Endothelial cell of umbilical vein (primary cell): ENCODE data around the gene C2orf68. TPM values are rescaled to one million over a fixed set of nuclear protein-coding genes. Genes with fewer than 3 reads are reported as not detected.

Experiments used
- BruUV-seq: library from RNA; stranded (reverse); fragments of 400-500 nt; replicated peaks from 2 replicates; lab custom pipeline; 2021; lab: Mats Ljungman, UMichigan
- CTCF ChIA-PET: fragments of 300-600, 350-600 bp; sonication (Branson Sonifier 250); formaldehyde crosslinking; loops from one replicate; lab custom pipeline; 2021; ENCODE audit warnings: antibody characterized with exemption, inconsistent platforms; lab: Charles Lee
- POLR2A ChIA-PET: fragments of 300-600, 350-600 bp; sonication (Branson Sonifier 250); formaldehyde crosslinking; loops from one replicate; lab custom pipeline; 2021; ENCODE audit warnings: antibody characterized with exemption, inconsistent platforms; lab: Charles Lee
- DNase-seq: peaks from one replicate; pipeline ENCODE4 v3.0.0-alpha.2; 2011; ENCODE audit warnings: low read depth, low spot score
- FAIRE-seq: peaks from 2 replicates; lab custom pipeline; 2011; peaks lifted over from hg19 to GRCh38; lab: Jason Lieb, UNC
- H2AFZ ChIP-seq: 2 replicates; pipeline ENCODE4 v1.6.0; 2012; ENCODE audit warnings: low read depth, low read length, control low read depth, inconsistent platforms
- H3K27ac ChIP-seq: 2 replicates; pipeline ENCODE4 v1.5.1; 2011; ENCODE audit warnings: low read depth, mild to moderate bottlenecking, control low read depth, low read length, moderate library complexity; ENCODE audit not compliant: insufficient read depth
- H3K27me3 ChIP-seq, 2 experiments: 2 replicates each; pipeline versions ENCODE4 v1.6.0 to v1.6.1; 2011; ENCODE audit warnings: low read length in 2 of 2, mixed read lengths in 1 of 2; ENCODE audit not compliant: control insufficient read depth in 2 of 2, insufficient read depth in 2 of 2
- H3K36me3 ChIP-seq, 2 experiments: 2 replicates in 1 of 2; 3 replicates in 1 of 2; pipeline ENCODE4 v1.5.1; 2011; ENCODE audit warnings: low read length in 2 of 2, mild to moderate bottlenecking in 1 of 2, moderate library complexity in 1 of 2; ENCODE audit not compliant: control insufficient read depth in 2 of 2, insufficient read depth in 2 of 2; ENCODE audit errors: extremely low read depth in 1 of 2
- H3K4me1 ChIP-seq: 3 replicates; pipeline ENCODE4 v1.5.1; 2011; ENCODE audit warnings: mild to moderate bottlenecking, low read length; ENCODE audit not compliant: control insufficient read depth, insufficient read depth; ENCODE audit errors: extremely low read depth
- H3K4me2 ChIP-seq: 2 replicates; pipeline ENCODE4 v1.6.1; 2011; ENCODE audit warnings: low read length, control low read depth, mixed read lengths; ENCODE audit not compliant: insufficient read depth
- H3K4me3 ChIP-seq, 3 experiments: fragments of 200-600 bp in 1 of 3; sonication (generic), shearing (Covaris generic) in 1 of 3; replicated peaks in 1 of 3; 2 replicates each; pipeline ENCODE4 v1.5.1; 2011 to 2016; ENCODE audit warnings: control low read depth in 3 of 3, low read length in 3 of 3, mild to moderate bottlenecking in 2 of 3, inconsistent platforms in 1 of 3, low read depth in 1 of 3, moderate library complexity in 1 of 3; ENCODE audit not compliant: insufficient read depth in 1 of 3
- H3K79me2 ChIP-seq: 2 replicates; pipeline ENCODE4 v1.6.0; 2012; ENCODE audit warnings: low read length, inconsistent platforms; ENCODE audit not compliant: control insufficient read depth, insufficient read depth
- H3K9ac ChIP-seq: replicated peaks from 2 replicates; pipeline ENCODE3; 2011; ENCODE audit warnings: low read length, control low read depth; ENCODE audit not compliant: insufficient read depth; ENCODE audit errors: extremely low read depth
- H3K9me1 ChIP-seq: replicated peaks from 3 replicates; pipeline ENCODE4 v1.6.0; 2011; ENCODE audit warnings: mild to moderate bottlenecking, low read length; ENCODE audit not compliant: control insufficient read depth, insufficient read depth; ENCODE audit errors: extremely low read depth
- H3K9me3 ChIP-seq: replicated peaks from 2 replicates; pipeline ENCODE4 v1.5.1; 2012; ENCODE audit warnings: low read length, inconsistent platforms; ENCODE audit not compliant: control insufficient read depth, insufficient read depth
- H4K20me1 ChIP-seq: replicated peaks from 2 replicates; pipeline ENCODE3; 2011; ENCODE audit warnings: mild to moderate bottlenecking, low read length; ENCODE audit not compliant: control insufficient read depth, insufficient read depth; ENCODE audit errors: extremely low read depth
- CTCF ChIP-seq, 2 donors: IDR thresholded peaks; 1 replicate in 1 of 2; 2 replicates in 1 of 2; pipeline ENCODE4 v1.5.1; 2011; ENCODE audit warnings: low read length in 2 of 2, mild to moderate bottlenecking in 2 of 2, moderate library complexity in 2 of 2, control low read depth in 1 of 2, inconsistent platforms in 1 of 2, low read depth in 1 of 2; ENCODE audit not compliant: insufficient read depth in 1 of 2; ENCODE audit errors: extremely low read depth in 1 of 2
- EZH2 ChIP-seq: IDR thresholded peaks from 2 replicates; pipeline ENCODE4 v1.6.1; 2012; ENCODE audit warnings: borderline replicate concordance, low read depth, mild to moderate bottlenecking, moderate library complexity, low read length, inconsistent platforms; ENCODE audit not compliant: severe bottlenecking
- FOS ChIP-seq: IDR thresholded peaks from 2 replicates; pipeline ENCODE4 v1.6.1; 2011; ENCODE audit warnings: mild to moderate bottlenecking, low read length, moderate library complexity, borderline replicate concordance; ENCODE audit not compliant: insufficient read depth
- GATA2 ChIP-seq: IDR thresholded peaks from 2 replicates; pipeline ENCODE4 v1.7.0; 2011; ENCODE audit warnings: low read depth, mild to moderate bottlenecking, moderate library complexity, mixed read lengths, low read length; ENCODE audit not compliant: insufficient read length, insufficient read depth
- JUN ChIP-seq: IDR thresholded peaks from 2 replicates; pipeline ENCODE4 v1.6.1; 2011; ENCODE audit warnings: borderline replicate concordance, low read depth; ENCODE audit not compliant: insufficient read length, insufficient read depth
- MAX ChIP-seq: IDR thresholded peaks from 2 replicates; pipeline ENCODE4 v1.6.1; 2011; ENCODE audit not compliant: insufficient read depth, insufficient read length
- MYC ChIP-seq: IDR thresholded peaks from one replicate; pipeline ENCODE4 v1.6.1; 2011; ENCODE audit warnings: mild to moderate bottlenecking, low read depth, low read length
- POLR2A ChIP-seq: IDR thresholded peaks from 2 replicates; pipeline ENCODE4 v1.6.1; 2012; ENCODE audit warnings: low read depth, mild to moderate bottlenecking, control low read depth, low read length
- POLR2AphosphoS5 ChIP-seq: IDR thresholded peaks from 2 replicates; pipeline ENCODE4 v1.6.1; 2012; ENCODE audit warnings: low read depth, mild to moderate bottlenecking, control low read depth, low read length, moderate library complexity; ENCODE audit not compliant: insufficient read depth
- dilution Hi-C: fragments of 300-500 bp; cut with MboI; formaldehyde crosslinking; loops from one replicate; pipeline ENCODE4 v1.15.0; 2019; ENCODE audit warnings: low sequenced_read_pairs; ENCODE audit not compliant: extremely low pct_ligation_motif_present
- intact Hi-C: fragments of 100-400 bp; cut with micrococcal nuclease; formaldehyde crosslinking; loops from one replicate; pipeline ENCODE4 v1.10.0; 2022
- polyA plus RNA-seq, 4 experiments: library from polyadenylated mRNA; depleted of rRNA in 3 of 4; stranded (reverse) in 3 of 4; unstranded in 1 of 4; fragments of >200 nt; gene quantifications; 2 replicates each; pipeline versions ENCODE4 v1.2.1 to v1.2.3, GENCODE V29; 2011 to 2012; ENCODE audit warnings: missing spikeins in 1 of 4
- total RNA-seq: library from RNA; stranded (reverse); gene quantifications from 2 replicates; pipeline ENCODE4 v1.2.3, GENCODE V29; 2021

C2orf68 gene
- total and polyA plus RNA-seq, 2 donors (not counting 3 experiments of a cell fraction or from before 2014, with no cell fraction given) = 17.4 to 27.4 TPM

- no peak overlapping the region for H3K4me2 ChIP-seq
- no peaks in the 10 kb centered on the region for H3K27me3 ChIP-seq
- no peaks in the 10 kb centered on the region for H3K9me3 ChIP-seq
- DNase-seq = no peak
- no peak overlapping the region for H2AFZ ChIP-seq
- no peak overlapping the region for H3K27ac ChIP-seq
- H3K9ac ChIP-seq = no peak overlapping the region
- H3K79me2 ChIP-seq = no peaks in the 10 kb centered on the region
- no peaks in the 10 kb centered on the region for H3K9me1 ChIP-seq
- no peak for FAIRE-seq
- dilution Hi-C loops (no loop called here), intact Hi-C loops (no loop called here)
- no peaks in the 10 kb centered on the region for H4K20me1 ChIP-seq
- TF ChIP-seq EZH2 = no peak
- no peak for TF ChIP-seq CTCF (IDR thresholded peaks at IDR 0.05; ENCODE audit: extremely low read depth in 1 of 2, insufficient read depth in 1 of 2, low read depth in 1 of 2, low read length in 2 of 2)
- no peak for TF ChIP-seq FOS
- TF ChIP-seq MAX = no peak
- H3K36me3 ChIP-seq = peaks cover 2 to 19% of the 10 kb centered on the region in 2 experiments
- ChIA-PET POLR2A (no interaction called here), CTCF (interaction anchor here (2.5 to 4.2 kb wide), 2 partner anchors 10 to 54 kb away, joined by 8 to 138 read pairs; no protein-coding TSS in a partner anchor)
- H3K4me1 ChIP-seq = peaks cover 16% of the 10 kb centered on the region
- H3K4me3 ChIP-seq = no peak overlapping the region
- no TSS peak for BruUV-seq
These were observed 39.2 kb upstream of the C2orf68 start for GRCh38 chr2:85651097-85651496.

- FAIRE-seq = no peak
- POLR2A ChIA-PET = no interaction called here
These were observed 38.6 kb upstream of the C2orf68 start for GRCh38 chr2:85650456-85650855.

More at GRCh38 chr2:85650456-85650855, 38.6 kb upstream of the C2orf68 start:
- Histone ChIP-seq H3K9ac (no peak overlapping the region), H3K4me1 (peaks cover 16% of the 10 kb centered on the region), H4K20me1 (no peaks in the 10 kb centered on the region), H3K4me3 (no peak overlapping the region), H3K9me3 (no peaks in the 10 kb centered on the region), H3K9me1 (no peaks in the 10 kb centered on the region), H3K27me3 (no peaks in the 10 kb centered on the region), H2AFZ (no peak overlapping the region), H3K79me2 (no peaks in the 10 kb centered on the region), H3K27ac (no peak overlapping the region), H3K4me2 (no peak overlapping the region), H3K36me3 (peaks cover 7 to 21% of the 10 kb centered on the region in 2 experiments)
- no peak for DNase-seq
- CTCF ChIA-PET = interaction anchor here (1.0 to 4.2 kb wide), 7 partner anchors 8 to 147 kb away, joined by 3 to 138 read pairs (median 27); no protein-coding TSS in a partner anchor
- TF ChIP-seq CTCF (IDR thresholded peaks at IDR 0.05; ENCODE audit: extremely low read depth in 1 of 2, insufficient read depth in 1 of 2, low read depth in 1 of 2, low read length in 2 of 2) (no peak), FOS (no peak), POLR2A (no peak), MAX (no peak), GATA2 (no peak), JUN (no peak), POLR2AphosphoS5 (no peak), EZH2 (no peak), MYC (no peak)
- no TSS peak for BruUV-seq
- dilution Hi-C loops (no loop called here), intact Hi-C loops (no loop called here)
